Body of pancreas (tissue), 4 donors: ENCODE results near the gene CCDC154. TPM values are rescaled to one million over a fixed set of nuclear protein-coding genes. Genes with fewer than 3 reads are reported as not detected.

Experiments
- ATAC-seq: fragments of 150-250 bp; one replicate; pipeline ENCODE4 v1.9.1; 2016
- DNase-seq, 4 donors: peaks; one replicate each; pipeline ENCODE4 v3.0.0-alpha.2; 2019
- H3K27ac ChIP-seq, 4 donors: fragments of 200-600 bp; sonication (generic); 1 replicate in 3 of 4; 2 replicates in 1 of 4; pipeline versions ENCODE4 v1.5.1 to v1.6.1; 2016 to 2019; ENCODE audit warnings: mild to moderate bottlenecking in 1 of 4, mixed read lengths in 1 of 4, moderate library complexity in 1 of 4
- H3K27me3 ChIP-seq, 2 donors: fragments of 200-600 bp; sonication (generic); one replicate each; pipeline ENCODE4 v1.6.0; 2016; ENCODE audit warnings: mild to moderate bottlenecking in 1 of 2
- H3K36me3 ChIP-seq, 2 donors: fragments of 200-600 bp; sonication (generic); replicated peaks in 1 of 2; 2 replicates each; pipeline ENCODE4 v1.5.1; 2016; ENCODE audit warnings: low read depth in 2 of 2; ENCODE audit not compliant: insufficient read depth in 1 of 2
- H3K4me1 ChIP-seq: fragments of 200-600 bp; sonication (generic); one replicate; pipeline ENCODE4 v1.6.0; 2016
- H3K4me3 ChIP-seq, 2 donors: fragments of 200-600 bp; sonication (generic); 1 replicate in 1 of 2; 2 replicates in 1 of 2; pipeline ENCODE4 v1.5.1; 2016 to 2019
- H3K9me3 ChIP-seq, 3 donors: fragments of 200-600 bp; sonication (generic); 1 replicate in 2 of 3; 2 replicates in 1 of 3; pipeline ENCODE4 v1.5.1; 2016
- POLR2A ChIP-seq, 3 donors: fragments of 450-650 bp; IDR thresholded peaks; one replicate each; pipeline ENCODE4 v1.6.1; 2016; ENCODE audit warnings: antibody characterized with exemption in 3 of 3, mild to moderate bottlenecking in 2 of 3
- WGBS, 2 donors: methylation state at CpG; one replicate each; pipeline ENCODE4 v1.1.5; 2017; 5-methylcytosine and 5-hydroxymethylcytosine counted together
- intact Hi-C: fragments of 100-400 bp; cut with DNase I; formaldehyde crosslinking; loops from one replicate; pipeline ENCODE4 v1.15.1; 2023
- total RNA-seq, 2 donors: library from RNA; depleted of rRNA; stranded (reverse); fragments of >200 nt; gene quantifications; one replicate each; pipeline ENCODE4 v1.1.0, GENCODE V29; 2016
- TF ChIP-seq, protein P1 (sequence below), 7 experiments: fragments of 450-650 bp in 4 of 7; fragments of 200-600 bp in 3 of 7; sonication (generic) in 3 of 7; IDR thresholded peaks; one replicate each; pipeline ENCODE4 v1.5.1; 2016 to 2019; ENCODE audit warnings: antibody characterized with exemption in 7 of 7

The CCDC154 gene
- total RNA-seq, 2 donors from 2014 or later = 2.1 to 2.3 TPM

DNA sequence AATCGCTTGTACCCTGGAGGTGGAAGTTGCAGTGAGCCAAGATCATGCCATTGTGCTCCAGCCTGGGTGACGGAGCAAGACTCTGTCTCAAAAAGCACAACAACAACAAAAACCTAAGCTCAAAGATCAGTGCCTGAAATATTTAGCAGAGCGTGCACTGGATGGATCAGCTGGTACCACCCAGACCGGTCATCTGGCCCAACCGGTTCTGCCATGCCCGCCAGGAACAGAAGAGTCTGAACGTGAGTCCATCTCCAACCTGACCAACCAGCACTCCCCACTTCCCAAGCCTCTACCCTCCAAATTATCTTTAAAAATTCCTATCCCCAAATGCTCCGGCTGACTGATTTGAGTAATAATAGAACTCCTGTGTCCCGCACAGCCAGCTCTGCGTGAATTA, 22.3 kb downstream of the CCDC154 start:
- H3K4me1 ChIP-seq = peaks cover 39% of the 10 kb centered on the region
- intact Hi-C loops = no loop called here
- peak overlapping the region in 1 of 4 donors; percentile 94 for H3K27ac ChIP-seq
- 78 to 83% methylated on average over 10 of the region's 10 CpGs for WGBS, 2 donors
- no peak for ATAC-seq
- no peaks in the 10 kb centered on the region for H3K27me3 ChIP-seq
- H3K4me3 ChIP-seq = no peak overlapping the region
- H3K36me3 ChIP-seq = no peaks in the 10 kb centered on the region
- no peak for TF ChIP-seq POLR2A (IDR thresholded peaks at IDR 0.05)
- H3K9me3 ChIP-seq = no peaks in the 10 kb centered on the region
- no peak for DNase-seq

- 0 to 2% methylated on average over 1 to 22 of the region's 22 CpGs for WGBS, 2 donors
- DNase-seq (peak in 1 of 4 donors; percentile 16), ATAC-seq (no peak)
- Histone ChIP-seq H3K4me3 (peak overlapping the region; percentile 78 to 97), H3K36me3 (no peaks in the 10 kb centered on the region), H3K27ac (peak overlapping the region; percentile 40 to 94 (median 81)), H3K4me1 (peaks cover 41% of the 10 kb centered on the region), H3K27me3 (no peaks in the 10 kb centered on the region), H3K9me3 (no peaks in the 10 kb centered on the region)
- TF ChIP-seq, protein P1, sequence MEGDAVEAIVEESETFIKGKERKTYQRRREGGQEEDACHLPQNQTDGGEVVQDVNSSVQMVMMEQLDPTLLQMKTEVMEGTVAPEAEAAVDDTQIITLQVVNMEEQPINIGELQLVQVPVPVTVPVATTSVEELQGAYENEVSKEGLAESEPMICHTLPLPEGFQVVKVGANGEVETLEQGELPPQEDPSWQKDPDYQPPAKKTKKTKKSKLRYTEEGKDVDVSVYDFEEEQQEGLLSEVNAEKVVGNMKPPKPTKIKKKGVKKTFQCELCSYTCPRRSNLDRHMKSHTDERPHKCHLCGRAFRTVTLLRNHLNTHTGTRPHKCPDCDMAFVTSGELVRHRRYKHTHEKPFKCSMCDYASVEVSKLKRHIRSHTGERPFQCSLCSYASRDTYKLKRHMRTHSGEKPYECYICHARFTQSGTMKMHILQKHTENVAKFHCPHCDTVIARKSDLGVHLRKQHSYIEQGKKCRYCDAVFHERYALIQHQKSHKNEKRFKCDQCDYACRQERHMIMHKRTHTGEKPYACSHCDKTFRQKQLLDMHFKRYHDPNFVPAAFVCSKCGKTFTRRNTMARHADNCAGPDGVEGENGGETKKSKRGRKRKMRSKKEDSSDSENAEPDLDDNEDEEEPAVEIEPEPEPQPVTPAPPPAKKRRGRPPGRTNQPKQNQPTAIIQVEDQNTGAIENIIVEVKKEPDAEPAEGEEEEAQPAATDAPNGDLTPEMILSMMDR (IDR thresholded peaks at IDR 0.05) = no peak
- TF ChIP-seq POLR2A (IDR thresholded peaks at IDR 0.05) = no peak
- intact Hi-C loops = no loop called here
These were observed 24.2 kb downstream of the CCDC154 start for GRCh38 chr16:1420111-1420539.

DNA sequence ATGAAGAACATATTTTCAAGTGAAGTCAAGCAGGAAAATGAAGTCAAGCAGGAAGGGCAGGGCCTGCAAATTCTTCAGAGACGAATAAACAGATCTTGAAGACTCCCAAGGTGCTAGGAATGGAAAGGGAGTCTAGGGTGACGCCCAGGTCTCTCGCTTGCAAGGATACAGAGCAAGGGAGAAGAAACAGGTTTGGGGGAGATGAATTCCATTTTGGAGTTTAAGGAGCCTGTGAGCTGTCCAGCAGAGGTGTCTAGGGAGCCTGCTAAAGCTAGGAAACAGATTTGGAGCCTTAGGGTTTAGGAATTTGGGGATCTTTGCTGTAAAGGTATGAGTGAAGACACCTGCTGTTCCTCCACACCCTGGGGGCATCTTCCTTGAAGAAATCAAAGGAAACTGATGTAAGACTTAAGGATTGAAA, 27.8 kb downstream of the CCDC154 start:
- intact Hi-C loops = no loop called here
- Histone ChIP-seq H3K36me3 (no peaks in the 10 kb centered on the region), H3K4me3 (no peak overlapping the region), H3K9me3 (no peaks in the 10 kb centered on the region), H3K4me1 (peaks cover 46% of the 10 kb centered on the region), H3K27me3 (no peaks in the 10 kb centered on the region), H3K27ac (peak overlapping the region in 1 of 4 donors; percentile 21)
- no peak for ATAC-seq
- no peak for DNase-seq
- WGBS, 2 donors = 63 to 69% methylated on average over 3 of the region's 3 CpGs
- TF ChIP-seq, protein P1 (IDR thresholded peaks at IDR 0.05) = no peak
- TF ChIP-seq POLR2A (IDR thresholded peaks at IDR 0.05) = no peak

GRCh38 chr16:1414532-1415260, 29.7 kb downstream of the CCDC154 start, which contains the start of gene UNKL:
Gene UNKL (minus strand): TSS chr16:1414704. CDS start chr16:1414691, 13 bp downstream.
- ATAC-seq = peak; percentile 81
- Histone ChIP-seq H3K9me3 (no peaks in the 10 kb centered on the region), H3K4me1 (peaks cover 36% of the 10 kb centered on the region), H3K27me3 (no peaks in the 10 kb centered on the region), H3K36me3 (no peaks in the 10 kb centered on the region), H3K4me3 (peak within 1 kb of the TSS; percentile 90 to 96), H3K27ac (peak within 1 kb of the TSS; percentile 60 to 84 (median 78))
- TF ChIP-seq, protein P1 (IDR thresholded peaks at IDR 0.05) = no peak
- no peak for TF ChIP-seq POLR2A (IDR thresholded peaks at IDR 0.05)
- DNase-seq = peak; percentile 78 to 84 (median 82)
- 0 to 4% methylated on average over 5 to 37 of the region's 72 CpGs for WGBS, 2 donors
- intact Hi-C loops = no loop called here

- no peaks in the 10 kb centered on the region for H3K36me3 ChIP-seq
- peak; percentile 50 to 58 (median 52) for DNase-seq
- peak overlapping the region; percentile 90 to 96 for H3K4me3 ChIP-seq
- 3 to 73% methylated on average over 2 to 74 of the region's 85 CpGs for WGBS, 2 donors
- peaks cover 30% of the 10 kb centered on the region for H3K4me1 ChIP-seq
- intact Hi-C loops = no loop called here
- no peaks in the 10 kb centered on the region for H3K27me3 ChIP-seq
- TF ChIP-seq, protein P1 (IDR thresholded peaks at IDR 0.05) = peak; percentile 34 to 44 (median 39)
- TF ChIP-seq POLR2A (IDR thresholded peaks at IDR 0.05) = peak in 2 of 3 donors; percentile 24 to 30
- H3K27ac ChIP-seq = peak overlapping the region; percentile 60 to 84 (median 78)
- ATAC-seq = peak; percentile 42
- no peaks in the 10 kb centered on the region for H3K9me3 ChIP-seq
These were observed 30.4 kb downstream of the CCDC154 start for GRCh38 chr16:1413684-1414531.
